MCF 10A (cell line): Measurements from ENCODE around the gene ARL13A. TPM values are rescaled to one million over a fixed set of nuclear protein-coding genes. Genes with fewer than 3 reads are reported as not detected.

ENCODE experiments used
- BruUV-seq: library from RNA; stranded (reverse); fragments of 400-500 nt; replicated peaks from 2 replicates; lab custom pipeline; 2021; lab: Mats Ljungman, UMichigan
- CTCF ChIA-PET: fragments of 300-600 bp; sonication (Branson Sonifier 250); formaldehyde crosslinking; extraction: SDS; loops from one replicate; lab custom pipeline; 2021; ENCODE audit warnings: antibody characterized with exemption, inconsistent platforms; lab: Yijun Ruan, JAX
- POLR2A ChIA-PET: fragments of 300-600, 350-650 bp; sonication (Branson Sonifier 250); formaldehyde crosslinking; extraction: SDS; loops from one replicate; lab custom pipeline; 2020; ENCODE audit warnings: antibody characterized with exemption, inconsistent platforms; lab: Yijun Ruan, JAX
- DNase-seq: peaks from one replicate; pipeline ENCODE4 v3.0.0-alpha.2; 2018; ENCODE audit not compliant: unreplicated experiment
- H3K27ac Mint-ChIP-seq: one replicate; pipeline ENCODE4 v1.8.0; 2022; ENCODE audit warnings: mild to moderate bottlenecking, low read depth, mixed read lengths; ENCODE audit not compliant: unreplicated experiment
- H3K27me3 Mint-ChIP-seq: one replicate; pipeline ENCODE4 v1.8.0; 2022; ENCODE audit warnings: mixed read lengths; ENCODE audit not compliant: insufficient read depth, unreplicated experiment
- H3K36me3 Mint-ChIP-seq: one replicate; pipeline ENCODE4 v1.8.0; 2022; ENCODE audit warnings: mild to moderate bottlenecking, moderate library complexity, mixed read lengths; ENCODE audit not compliant: insufficient read depth, unreplicated experiment
- H3K4me1 Mint-ChIP-seq: one replicate; pipeline ENCODE4 v1.8.0; 2022; ENCODE audit warnings: mixed read lengths; ENCODE audit not compliant: insufficient read depth, unreplicated experiment
- H3K4me3 Mint-ChIP-seq: one replicate; pipeline ENCODE4 v1.8.0; 2022; ENCODE audit warnings: mild to moderate bottlenecking, moderate library complexity, mixed read lengths; ENCODE audit not compliant: unreplicated experiment
- H3K9me3 Mint-ChIP-seq: one replicate; pipeline ENCODE4 v1.8.0; 2022; ENCODE audit warnings: mixed read lengths; ENCODE audit not compliant: unreplicated experiment
- intact Hi-C: fragments of 100-400 bp; cut with micrococcal nuclease; formaldehyde crosslinking; loops from 2 replicates; pipeline ENCODE4 v1.14.1; 2022
- total RNA-seq: library from RNA; stranded (reverse); gene quantifications from 2 replicates; pipeline ENCODE4 v1.2.3, GENCODE V29; 2022
- TF ChIP-seq, protein P1 (sequence below): fragments of 200-600 bp; IDR thresholded peaks from one replicate; pipeline ENCODE4 v1.8.0; 2022; ENCODE audit warnings: antibody characterized with exemption, mild to moderate bottlenecking; ENCODE audit not compliant: unreplicated experiment

Gene ARL13A
- total RNA-seq, 1 experiment from 2014 or later: not detected

DNA sequence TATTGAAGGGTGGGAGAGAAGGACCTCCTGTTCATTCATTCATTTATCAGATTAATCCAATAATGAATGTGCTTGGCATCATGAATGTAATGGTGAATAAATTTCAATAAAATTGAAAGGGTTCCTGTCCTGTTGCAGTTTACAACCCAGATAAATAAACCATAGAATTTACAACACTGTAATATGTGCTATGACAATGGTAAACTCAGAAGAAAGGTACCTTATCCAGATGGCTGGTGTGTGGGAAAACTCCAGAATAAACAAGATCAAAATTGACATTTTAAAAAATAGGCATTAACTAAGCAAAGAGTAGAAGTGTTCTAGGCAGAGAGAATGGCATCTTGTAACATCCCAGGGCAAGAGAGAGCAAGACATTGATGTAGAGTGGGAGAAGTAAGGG lies 15.3 kb downstream of the ARL13A start:
- Mint-ChIP-seq H3K27me3 (peaks cover 49% of the 10 kb centered on the region), H3K27ac (no peak overlapping the region), H3K9me3 (no peaks in the 10 kb centered on the region), H3K4me3 (no peak overlapping the region), H3K36me3 (no peaks in the 10 kb centered on the region), H3K4me1 (no peaks in the 10 kb centered on the region)
- CTCF ChIA-PET: no interaction called here
- no peak for DNase-seq
- POLR2A ChIA-PET: no interaction called here
- intact Hi-C loops: no loop called here
- no TSS peak for BruUV-seq
- TF ChIP-seq, protein P1, sequence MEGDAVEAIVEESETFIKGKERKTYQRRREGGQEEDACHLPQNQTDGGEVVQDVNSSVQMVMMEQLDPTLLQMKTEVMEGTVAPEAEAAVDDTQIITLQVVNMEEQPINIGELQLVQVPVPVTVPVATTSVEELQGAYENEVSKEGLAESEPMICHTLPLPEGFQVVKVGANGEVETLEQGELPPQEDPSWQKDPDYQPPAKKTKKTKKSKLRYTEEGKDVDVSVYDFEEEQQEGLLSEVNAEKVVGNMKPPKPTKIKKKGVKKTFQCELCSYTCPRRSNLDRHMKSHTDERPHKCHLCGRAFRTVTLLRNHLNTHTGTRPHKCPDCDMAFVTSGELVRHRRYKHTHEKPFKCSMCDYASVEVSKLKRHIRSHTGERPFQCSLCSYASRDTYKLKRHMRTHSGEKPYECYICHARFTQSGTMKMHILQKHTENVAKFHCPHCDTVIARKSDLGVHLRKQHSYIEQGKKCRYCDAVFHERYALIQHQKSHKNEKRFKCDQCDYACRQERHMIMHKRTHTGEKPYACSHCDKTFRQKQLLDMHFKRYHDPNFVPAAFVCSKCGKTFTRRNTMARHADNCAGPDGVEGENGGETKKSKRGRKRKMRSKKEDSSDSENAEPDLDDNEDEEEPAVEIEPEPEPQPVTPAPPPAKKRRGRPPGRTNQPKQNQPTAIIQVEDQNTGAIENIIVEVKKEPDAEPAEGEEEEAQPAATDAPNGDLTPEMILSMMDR: no peak

DNA sequence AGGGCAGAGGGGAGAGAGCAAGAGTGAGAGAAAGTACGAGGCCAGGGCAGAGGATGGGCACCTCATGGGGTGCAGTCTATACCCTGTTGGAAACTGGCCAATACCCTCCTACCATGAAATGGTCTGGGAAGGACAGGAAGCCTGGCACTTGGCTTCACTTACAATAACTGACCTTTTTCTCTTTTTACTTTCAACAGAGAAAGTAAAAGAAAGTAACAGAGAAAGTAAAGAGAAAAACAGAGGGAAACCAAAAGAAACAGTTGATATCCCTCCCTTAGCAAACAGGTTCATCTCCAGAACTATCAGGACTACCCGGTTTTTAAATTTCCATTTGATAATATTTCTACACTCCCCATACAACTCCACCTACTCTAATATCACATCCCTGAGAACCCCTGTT lies 20.6 kb downstream of the ARL13A start:
- no peak for DNase-seq
- H3K4me3 Mint-ChIP-seq: no peak overlapping the region
- no peaks in the 10 kb centered on the region for H3K36me3 Mint-ChIP-seq
- BruUV-seq: no TSS peak
- TF ChIP-seq, protein P1: no peak
- H3K4me1 Mint-ChIP-seq: peaks cover 11% of the 10 kb centered on the region
- ChIA-PET POLR2A (no interaction called here), CTCF (no interaction called here)
- H3K27me3 Mint-ChIP-seq: peaks cover 48% of the 10 kb centered on the region
- H3K27ac Mint-ChIP-seq: no peak overlapping the region
- no peaks in the 10 kb centered on the region for H3K9me3 Mint-ChIP-seq
- intact Hi-C loops: no loop called here

DNA sequence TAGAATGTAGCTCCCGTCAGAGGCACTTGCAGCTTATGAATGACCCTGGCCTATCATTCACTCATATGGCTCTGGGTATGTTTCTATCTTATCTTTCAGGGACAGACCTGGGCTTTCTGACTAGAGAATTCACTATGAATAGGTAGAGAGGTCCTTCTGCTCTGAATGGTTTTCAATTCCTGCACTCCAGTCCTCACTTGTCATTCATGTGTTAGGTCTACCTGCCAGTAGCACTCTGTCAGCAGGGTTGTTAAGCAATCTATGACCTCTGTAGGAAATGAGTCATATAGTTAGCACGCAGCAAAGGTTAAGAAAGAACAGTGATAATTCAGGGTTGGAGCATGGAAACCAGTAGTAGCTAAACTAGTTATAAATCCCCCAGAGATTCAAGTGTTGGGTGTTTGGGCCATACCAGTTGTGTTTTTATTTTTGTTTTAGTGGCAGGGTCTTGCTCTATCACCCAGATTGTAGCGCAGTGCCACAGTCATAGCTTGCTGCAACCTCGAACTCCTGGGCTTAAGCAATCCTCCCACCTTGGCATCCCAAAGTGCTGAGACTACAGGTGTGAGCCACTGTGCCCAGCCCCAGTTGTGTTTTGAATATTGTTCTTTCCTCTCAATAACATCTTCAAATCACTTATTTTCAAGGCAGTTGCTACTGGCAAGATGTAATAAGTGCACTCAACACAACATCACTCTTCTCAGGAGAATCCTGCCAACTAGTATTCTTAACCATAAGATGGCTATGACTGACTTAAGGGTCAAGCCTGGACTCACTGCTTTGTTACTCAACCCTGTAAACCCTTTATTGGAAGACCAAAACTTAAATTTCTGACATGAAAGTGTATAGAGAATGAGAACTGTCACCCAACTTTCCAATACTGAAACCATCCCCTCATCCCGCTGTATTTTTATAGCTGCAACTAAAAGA lies 25.1 kb downstream of the ARL13A start:
- CTCF ChIA-PET: interaction anchor here (0.5 to 1.6 kb wide), 7 partner anchors 14 to 1695 kb away, joined by 3 to 4 read pairs (median 3); partner anchors contain the start of gene CENPI
- H3K4me3 Mint-ChIP-seq: peak overlapping the region; percentile 26
- peaks cover 12% of the 10 kb centered on the region for H3K27me3 Mint-ChIP-seq
- no peaks in the 10 kb centered on the region for H3K36me3 Mint-ChIP-seq
- no peaks in the 10 kb centered on the region for H3K9me3 Mint-ChIP-seq
- BruUV-seq: no TSS peak
- TF ChIP-seq, protein P1: no peak
- peak overlapping the region; percentile 79 for H3K27ac Mint-ChIP-seq
- POLR2A ChIA-PET: interaction anchor here (1.1 kb wide), 2 partner anchors 14 kb away, joined by 5 to 6 read pairs; no protein-coding TSS in a partner anchor
- intact Hi-C loops: no loop called here
- peaks cover 16% of the 10 kb centered on the region for H3K4me1 Mint-ChIP-seq
- peak; percentile 81 for DNase-seq

DNA sequence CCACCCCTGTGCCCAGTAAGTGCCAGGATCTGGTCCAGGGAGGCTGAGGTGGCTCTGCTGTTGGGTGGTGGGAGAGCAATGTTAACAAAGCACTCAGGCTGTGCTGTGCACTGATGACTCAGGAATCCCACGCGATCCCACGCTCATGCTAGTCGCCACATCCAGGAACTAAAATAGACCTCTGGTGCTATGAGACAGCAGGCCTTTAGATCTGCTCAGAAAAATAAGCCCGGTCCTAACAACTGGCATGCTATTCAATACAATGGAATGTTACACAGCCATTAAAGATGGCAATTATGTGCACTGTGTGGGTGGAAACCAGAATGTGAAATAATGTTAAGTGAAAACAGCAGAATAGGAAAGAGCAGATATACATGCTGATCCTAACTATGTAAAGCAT lies 26.0 kb downstream of the ARL13A start:
- CTCF ChIA-PET: interaction anchor here (0.7 to 1.6 kb wide), 4 partner anchors 15 to 100 kb away, joined by 3 to 4 read pairs (median 4); no protein-coding TSS in a partner anchor
- TF ChIP-seq, protein P1: no peak
- H3K4me3 Mint-ChIP-seq: no peak overlapping the region
- peaks cover 16% of the 10 kb centered on the region for H3K4me1 Mint-ChIP-seq
- POLR2A ChIA-PET: interaction anchor here (1.1 kb wide), 1 partner anchor 13 kb away, joined by 5 read pairs; no protein-coding TSS in a partner anchor
- no TSS peak for BruUV-seq
- peak; percentile 47 for DNase-seq
- peaks cover 4% of the 10 kb centered on the region for H3K27me3 Mint-ChIP-seq
- H3K36me3 Mint-ChIP-seq: no peaks in the 10 kb centered on the region
- H3K27ac Mint-ChIP-seq: peak overlapping the region; percentile 35
- intact Hi-C loops: no loop called here
- H3K9me3 Mint-ChIP-seq: no peaks in the 10 kb centered on the region
